Stimulated activated naive CD8-positive, alpha-beta T cell treated with anti-CD3 and anti-CD28 coated beads, Interleukin-15, Interleukin-2, amounts not matched to agents 100 U/mL and 50 U/mL, for 24 hours (primary cell): Measurements from ENCODE around the gene CBX4.
A peak's percentile ranks its signal among the peaks of the same experiment; 100 is the strongest.

Experiments
- ATAC-seq: fragments of 150-1000 bp; cut with Tn5 transposase; one replicate; pipeline ENCODE4 v1.10.0; 2021
- DNase-seq: peaks from one replicate; pipeline ENCODE4 v3.0.0; 2021

CBX4 gene

GRCh38 chr17:79841369-79842135, 2.3 kb upstream of the CBX4 start:
- peak; percentile 19 for DNase-seq
- no peak for ATAC-seq

GRCh38 chr17:79840989-79841286, 1.7 kb upstream of the CBX4 start:
- ATAC-seq (no peak), DNase-seq (no peak)

GRCh38 chr17:79840269-79840988, 1.2 kb upstream of the CBX4 start:
- peak; percentile 40 for DNase-seq
- ATAC-seq, result no peak

- peak; percentile 34 for ATAC-seq
- peak; percentile 70 for DNase-seq
These were observed 542 bp downstream of the CBX4 start for GRCh38 chr17:79838522-79839274.

- peak; percentile 28 for DNase-seq
These were observed 1.2 kb downstream of the CBX4 start for GRCh38 chr17:79837888-79838521.

GRCh38 chr17:79836972-79837887, 2.0 kb downstream of the CBX4 start:
- DNase-seq, result peak; percentile 80
- peak; percentile 25 for ATAC-seq

More at GRCh38 chr17:79837888-79838521, 1.2 kb downstream of the CBX4 start:
- ATAC-seq, result no peak

- ATAC-seq, result no peak
- DNase-seq, result no peak
These were observed 2.7 kb downstream of the CBX4 start for GRCh38 chr17:79836510-79836971.

- ATAC-seq, result no peak
- no peak for DNase-seq
These were observed 3.2 kb downstream of the CBX4 start for GRCh38 chr17:79835953-79836509.

- DNase-seq, result no peak
- ATAC-seq, result no peak
These were observed 3.8 kb downstream of the CBX4 start for GRCh38 chr17:79835470-79835899.

- no peak for ATAC-seq
- peak; percentile 71 for DNase-seq
These were observed 4.4 kb downstream of the CBX4 start for GRCh38 chr17:79834565-79835469.

- ATAC-seq (no peak), DNase-seq (no peak)
These were observed 5.3 kb downstream of the CBX4 start for GRCh38 chr17:79833744-79834564.

- no peak for ATAC-seq
- no peak for DNase-seq
These were observed 6.2 kb downstream of the CBX4 start for GRCh38 chr17:79833110-79833450.

- ATAC-seq (no peak), DNase-seq (no peak)
These were observed 6.8 kb downstream of the CBX4 start for GRCh38 chr17:79832218-79833109.

- DNase-seq (no peak), ATAC-seq (no peak)
These were observed 7.7 kb downstream of the CBX4 start for GRCh38 chr17:79831265-79832217.

GRCh38 chr17:79830763-79831264, 8.4 kb downstream of the CBX4 start:
- no peak for ATAC-seq
- DNase-seq, result no peak

- ATAC-seq (no peak), DNase-seq (no peak)
These were observed 8.9 kb downstream of the CBX4 start for GRCh38 chr17:79830303-79830702.

GRCh38 chr17:79829457-79829856, 9.8 kb downstream of the CBX4 start:
- no peak for DNase-seq
- ATAC-seq, result no peak
